Breast epithelium (tissue), 4 donors: ENCODE data around the gene DBH. TPM values are rescaled to one million over a fixed set of nuclear protein-coding genes. Genes with fewer than 3 reads are reported as not detected.

Source experiments
- DNase-seq, 2 donors: peaks; one replicate each; pipeline ENCODE4 v3.0.0-alpha.2; 2019; ENCODE audit warnings: low spot score in 2 of 2
- H3K27ac ChIP-seq, 2 donors: fragments of 200-600 bp; sonication (generic) in 1 of 2; one replicate each; pipeline ENCODE4 v1.5.1; 2016 to 2019; ENCODE audit warnings: mild to moderate bottlenecking in 1 of 2
- H3K27me3 ChIP-seq, 2 donors: fragments of 200-600 bp; sonication (generic) in 1 of 2; one replicate each; pipeline versions ENCODE4 v1.5.1 to v1.6.0; 2017 to 2019; ENCODE audit warnings: control low read depth in 1 of 2, mild to moderate bottlenecking in 1 of 2
- H3K36me3 ChIP-seq: fragments of 200-600 bp; one replicate; pipeline ENCODE4 v1.5.1; 2019
- H3K4me1 ChIP-seq, 2 donors: fragments of 200-600 bp; sonication (generic); one replicate each; pipeline ENCODE4 v1.5.1; 2016 to 2019; ENCODE audit warnings: control low read depth in 1 of 2
- H3K4me3 ChIP-seq, 3 donors: fragments of 200-600 bp; sonication (generic); 1 replicate in 2 of 3; 2 replicates in 1 of 3; pipeline ENCODE4 v1.5.1; 2016 to 2019; ENCODE audit warnings: mild to moderate bottlenecking in 3 of 3, moderate library complexity in 2 of 3
- H3K9me3 ChIP-seq, 2 donors: fragments of 200-600 bp; sonication (generic) in 1 of 2; one replicate each; pipeline ENCODE4 v1.5.1; 2016 to 2019; ENCODE audit warnings: control low read depth in 1 of 2
- POLR2A ChIP-seq: fragments of 450-650 bp; IDR thresholded peaks from one replicate; pipeline ENCODE4 v1.6.1; 2016; ENCODE audit warnings: antibody characterized with exemption, mild to moderate bottlenecking, moderate library complexity
- POLR2AphosphoS5 ChIP-seq, 3 donors: sonication (generic); formaldehyde crosslinking; IDR thresholded peaks; one replicate each; pipeline ENCODE4 v1.6.1; 2017; ENCODE audit warnings: antibody characterized with exemption in 3 of 3
- intact Hi-C: fragments of 100-400 bp; cut with DNase I; formaldehyde crosslinking; loops from one replicate; pipeline ENCODE4 v1.15.1; 2023; ENCODE audit warnings: low total_unique reads
- total RNA-seq, 3 donors: library from RNA; depleted of rRNA; stranded (reverse); fragments of >200 nt; gene quantifications; one replicate each; pipeline ENCODE4 v1.1.0, GENCODE V29; 2016
- TF ChIP-seq, protein P1 (sequence below), 3 donors: fragments of 450-650 bp; IDR thresholded peaks; one replicate each; pipeline ENCODE4 v1.5.1; 2016 to 2017; ENCODE audit warnings: antibody characterized with exemption in 3 of 3, mild to moderate bottlenecking in 3 of 3, moderate library complexity in 3 of 3

The DBH gene
- total RNA-seq, 3 donors from 2014 or later = not detected

DNA sequence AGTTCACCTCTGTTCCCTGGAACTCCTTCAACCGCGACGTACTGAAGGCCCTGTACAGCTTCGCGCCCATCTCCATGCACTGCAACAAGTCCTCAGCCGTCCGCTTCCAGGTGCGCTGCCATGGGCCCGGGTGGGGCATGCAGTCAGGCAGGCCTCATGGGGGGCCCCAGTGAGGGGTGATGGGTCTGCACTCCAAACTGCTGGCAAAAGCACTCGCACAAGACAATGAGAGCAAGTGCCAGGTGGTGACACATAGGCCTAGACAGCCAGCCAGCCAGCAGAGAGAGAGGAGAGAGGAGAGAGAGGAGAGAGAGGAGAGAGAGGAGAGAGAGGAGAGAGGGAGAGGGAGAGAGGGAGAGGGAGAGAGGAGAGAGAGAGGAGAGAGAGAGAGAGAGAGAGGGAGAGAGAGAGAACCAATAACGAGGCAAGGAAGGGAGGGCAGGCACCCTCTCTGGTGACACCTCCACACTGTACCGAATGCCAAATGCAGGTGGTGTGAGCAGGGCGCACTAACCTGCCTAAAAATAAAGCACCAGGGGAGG, 21.0 kb downstream of the DBH start:
- no peaks in the 10 kb centered on the region for H3K36me3 ChIP-seq
- peaks cover 9 to 60% of the 10 kb centered on the region in 2 donors for H3K27me3 ChIP-seq
- H3K27ac ChIP-seq = no peak overlapping the region
- no peak for DNase-seq
- H3K9me3 ChIP-seq = no peaks in the 10 kb centered on the region
- H3K4me3 ChIP-seq = no peak overlapping the region
- peaks cover 0 to 2% of the 10 kb centered on the region in 2 donors for H3K4me1 ChIP-seq
- intact Hi-C loops = no loop called here
- TF ChIP-seq, protein P1, sequence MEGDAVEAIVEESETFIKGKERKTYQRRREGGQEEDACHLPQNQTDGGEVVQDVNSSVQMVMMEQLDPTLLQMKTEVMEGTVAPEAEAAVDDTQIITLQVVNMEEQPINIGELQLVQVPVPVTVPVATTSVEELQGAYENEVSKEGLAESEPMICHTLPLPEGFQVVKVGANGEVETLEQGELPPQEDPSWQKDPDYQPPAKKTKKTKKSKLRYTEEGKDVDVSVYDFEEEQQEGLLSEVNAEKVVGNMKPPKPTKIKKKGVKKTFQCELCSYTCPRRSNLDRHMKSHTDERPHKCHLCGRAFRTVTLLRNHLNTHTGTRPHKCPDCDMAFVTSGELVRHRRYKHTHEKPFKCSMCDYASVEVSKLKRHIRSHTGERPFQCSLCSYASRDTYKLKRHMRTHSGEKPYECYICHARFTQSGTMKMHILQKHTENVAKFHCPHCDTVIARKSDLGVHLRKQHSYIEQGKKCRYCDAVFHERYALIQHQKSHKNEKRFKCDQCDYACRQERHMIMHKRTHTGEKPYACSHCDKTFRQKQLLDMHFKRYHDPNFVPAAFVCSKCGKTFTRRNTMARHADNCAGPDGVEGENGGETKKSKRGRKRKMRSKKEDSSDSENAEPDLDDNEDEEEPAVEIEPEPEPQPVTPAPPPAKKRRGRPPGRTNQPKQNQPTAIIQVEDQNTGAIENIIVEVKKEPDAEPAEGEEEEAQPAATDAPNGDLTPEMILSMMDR (IDR thresholded peaks at IDR 0.05) = peak in 1 of 3 donors; percentile 82
- no peak for TF ChIP-seq POLR2AphosphoS5 (IDR thresholded peaks at IDR 0.05)

DNA sequence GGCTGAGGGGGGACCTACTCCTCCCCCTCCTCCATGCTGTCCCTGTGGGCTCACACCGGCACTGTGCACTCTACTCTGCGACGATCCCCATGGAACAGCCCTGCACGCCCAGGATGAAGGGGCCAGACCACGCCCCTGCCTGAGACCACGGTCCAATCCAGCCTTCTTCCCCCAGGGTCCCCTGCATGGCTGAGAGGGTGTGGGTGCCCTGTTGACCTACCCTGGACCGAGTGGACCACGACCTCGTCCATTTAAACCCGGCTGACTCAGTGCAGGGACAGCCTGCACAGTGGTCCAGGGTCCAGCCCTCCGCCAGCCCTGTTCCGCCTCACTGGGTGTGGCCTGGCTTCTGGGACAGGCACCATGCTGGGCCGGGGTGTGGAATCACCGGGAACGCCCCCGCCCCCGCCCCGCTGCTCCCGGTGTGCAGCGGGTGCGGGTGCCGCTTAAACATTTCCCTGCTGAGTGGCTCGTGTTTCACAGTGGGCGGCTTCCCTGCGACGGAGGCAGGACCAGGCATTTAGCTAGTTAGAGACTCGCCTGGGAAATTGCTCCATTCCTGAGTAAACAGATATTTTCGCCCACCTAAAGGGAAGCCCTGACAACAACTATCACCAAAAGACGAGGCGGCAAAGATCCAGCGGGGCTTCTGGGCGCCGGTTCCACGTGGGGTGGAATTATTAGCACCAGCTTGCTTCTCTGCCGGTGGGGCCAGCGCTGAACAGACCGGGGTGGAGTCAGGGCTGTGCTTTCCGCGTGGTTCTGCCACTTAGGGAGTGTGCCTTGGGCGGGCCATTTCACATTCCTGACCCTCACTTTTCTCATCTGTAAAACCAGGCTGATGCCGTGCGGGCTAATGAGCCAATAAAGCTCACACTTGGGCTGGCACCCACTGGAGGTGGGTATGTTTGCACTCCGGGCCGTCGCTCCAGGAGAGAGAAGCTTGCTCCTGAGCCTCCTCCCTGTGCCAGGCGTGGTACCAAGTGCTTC, 22.6 kb downstream of the DBH start:
- TF ChIP-seq, protein P1 (IDR thresholded peaks at IDR 0.05) = no peak
- TF ChIP-seq POLR2AphosphoS5 (IDR thresholded peaks at IDR 0.05) = no peak
- no peak for TF ChIP-seq POLR2A
- peak overlapping the region; percentile 13 to 57 (median 28) for H3K4me3 ChIP-seq
- intact Hi-C loops = no loop called here
- H3K27me3 ChIP-seq = peaks cover 9 to 48% of the 10 kb centered on the region in 2 donors
- H3K4me1 ChIP-seq = peaks cover 0 to 2% of the 10 kb centered on the region in 2 donors
- no peak for DNase-seq
- H3K9me3 ChIP-seq = no peaks in the 10 kb centered on the region
- no peak overlapping the region for H3K27ac ChIP-seq
- no peaks in the 10 kb centered on the region for H3K36me3 ChIP-seq

DNA sequence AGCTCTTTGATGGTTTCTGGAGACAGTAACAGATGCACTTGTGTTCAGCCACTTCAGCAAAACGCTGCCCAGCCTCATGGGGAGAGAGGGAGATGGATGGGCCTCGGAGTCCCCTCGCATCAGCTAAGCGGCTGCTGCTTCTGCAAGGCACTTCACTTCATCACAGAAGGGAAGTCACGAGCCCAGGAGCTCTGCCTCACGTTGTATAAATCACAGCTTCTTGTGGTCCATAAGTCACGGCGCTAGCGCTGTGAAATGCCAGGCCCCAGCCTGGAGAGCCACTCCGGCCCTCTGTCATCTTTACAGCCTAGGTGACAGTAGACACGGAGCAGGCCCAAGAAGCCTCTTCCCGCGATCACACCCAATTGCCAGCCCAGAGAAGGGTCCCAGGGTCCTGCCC, 23.4 kb downstream of the DBH start:
- no peak for DNase-seq
- Histone ChIP-seq H3K4me3 (no peak overlapping the region), H3K27me3 (peaks cover 9 to 42% of the 10 kb centered on the region in 2 donors), H3K9me3 (no peaks in the 10 kb centered on the region), H3K4me1 (peaks cover 0 to 2% of the 10 kb centered on the region in 2 donors), H3K27ac (no peak overlapping the region), H3K36me3 (no peaks in the 10 kb centered on the region)
- intact Hi-C loops = no loop called here
- TF ChIP-seq POLR2AphosphoS5 (IDR thresholded peaks at IDR 0.05) = no peak
- TF ChIP-seq, protein P1 (IDR thresholded peaks at IDR 0.05) = no peak
- no peak for TF ChIP-seq POLR2A

DNA sequence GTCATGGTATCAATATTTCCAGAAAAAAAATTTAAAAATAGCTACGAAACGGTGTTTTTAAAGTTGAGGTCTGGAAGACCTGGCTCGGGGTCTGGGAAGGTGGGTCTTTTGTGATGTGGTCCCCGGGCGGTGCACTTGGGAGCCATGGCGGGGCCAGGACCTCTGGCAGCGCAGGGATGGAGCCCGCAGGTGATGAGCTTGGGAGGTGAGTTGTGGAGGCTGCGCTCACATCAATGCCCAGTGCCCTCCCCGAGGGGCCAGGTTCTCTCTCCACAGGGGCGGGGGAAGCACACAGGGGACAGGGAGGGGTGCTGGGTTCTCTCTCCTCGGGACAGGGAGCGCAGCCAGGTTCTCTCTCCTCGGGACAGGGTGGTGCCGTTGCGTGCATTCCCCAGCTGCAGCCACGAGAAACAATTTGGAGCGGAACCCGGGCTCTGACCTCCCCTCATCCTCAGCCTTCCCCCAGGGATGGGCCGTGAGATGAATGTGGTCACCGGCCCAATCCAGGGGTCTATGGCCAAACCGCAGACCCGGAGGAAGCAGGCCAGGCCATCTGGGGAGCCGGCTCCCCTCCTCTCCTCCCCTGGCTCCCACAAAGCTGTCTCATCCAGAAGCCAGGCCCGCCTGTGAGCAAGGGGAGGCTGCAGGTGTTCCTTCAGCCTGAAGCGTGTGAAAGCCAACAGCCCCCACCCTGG, 25.8 kb downstream of the DBH start:
- H3K4me1 ChIP-seq = peaks cover 0 to 2% of the 10 kb centered on the region in 2 donors
- TF ChIP-seq, protein P1 (IDR thresholded peaks at IDR 0.05) = no peak
- TF ChIP-seq POLR2A (no peak), POLR2AphosphoS5 (IDR thresholded peaks at IDR 0.05) (no peak)
- DNase-seq = no peak

More for the DNA sequence above, 25.8 kb downstream of the DBH start:
- intact Hi-C loops = no loop called here
- Histone ChIP-seq H3K4me3 (no peak overlapping the region), H3K9me3 (no peaks in the 10 kb centered on the region), H3K36me3 (no peaks in the 10 kb centered on the region), H3K27ac (no peak overlapping the region), H3K27me3 (peaks cover 3 to 24% of the 10 kb centered on the region in 2 donors)
